HEK293T (cell line): Measurements from ENCODE around the gene FAM81A.
"Not testable (repeated sequence)": the region's sequence is repeated elsewhere in the genome, so short reads cannot be mapped to it uniquely, and the experiment has no call there.

Experiments
- CTCF ChIA-PET: fragments of 350-600 bp; formaldehyde crosslinking; extraction: SDS; loops from one replicate; lab custom pipeline; 2021; ENCODE audit warnings: antibody characterized with exemption, inconsistent platforms; lab: Yijun Ruan, JAX
- POLR2A ChIA-PET: fragments of 350-600 bp; formaldehyde crosslinking; extraction: SDS; loops from one replicate; lab custom pipeline; 2020; ENCODE audit warnings: antibody characterized with exemption, inconsistent platforms; lab: Yijun Ruan, JAX
- DNase-seq: peaks from one replicate; pipeline ENCODE4 v3.0.0; 2012; ENCODE audit warnings: mixed read lengths; ENCODE audit errors: extremely low spot score
- ARNT ChIP-seq: fragments of 450-650 bp; IDR thresholded peaks from 2 replicates; pipeline ENCODE4 v1.6.1; 2017; ENCODE audit warnings: mild to moderate bottlenecking
- BHLHE40 ChIP-seq: fragments of 450-650 bp; IDR thresholded peaks from 2 replicates; pipeline ENCODE4 v1.6.1; 2016; ENCODE audit warnings: mild to moderate bottlenecking, moderate library complexity, borderline replicate concordance
- CTBP1 ChIP-seq: fragments of 450-650 bp; IDR thresholded peaks from 2 replicates; pipeline ENCODE4 v1.6.1; 2016; ENCODE audit warnings: borderline replicate concordance
- ELF4 ChIP-seq: fragments of 450-650 bp; IDR thresholded peaks from 2 replicates; pipeline ENCODE4 v1.6.1; 2017; ENCODE audit warnings: antibody characterized with exemption
- FOXA1 ChIP-seq: fragments of 450-650 bp; IDR thresholded peaks from 2 replicates; pipeline ENCODE4 v1.6.1; 2016; ENCODE audit warnings: mild to moderate bottlenecking
- FOXK2 ChIP-seq: fragments of 450-650 bp; IDR thresholded peaks from 2 replicates; pipeline ENCODE4 v1.6.1; 2016; ENCODE audit warnings: mild to moderate bottlenecking
- FOXM1 ChIP-seq: fragments of 450-650 bp; IDR thresholded peaks from 2 replicates; pipeline ENCODE4 v1.6.1; 2017; ENCODE audit warnings: mild to moderate bottlenecking, borderline replicate concordance
- HDGF ChIP-seq: fragments of 450-650 bp; IDR thresholded peaks from 2 replicates; pipeline ENCODE4 v1.6.1; 2017; ENCODE audit warnings: antibody characterized with exemption, borderline replicate concordance
- L3MBTL2 ChIP-seq: fragments of 450-650 bp; conservative IDR thresholded peaks from 2 replicates; pipeline ENCODE4 v1.6.1; 2016; ENCODE audit warnings: mild to moderate bottlenecking
- LEF1 ChIP-seq: fragments of 450-650 bp; IDR thresholded peaks from 2 replicates; pipeline ENCODE4 v1.6.1; 2017; ENCODE audit warnings: mild to moderate bottlenecking, borderline replicate concordance
- NFRKB ChIP-seq: fragments of 450-650 bp; IDR thresholded peaks from 2 replicates; pipeline ENCODE4 v1.6.1; 2016; ENCODE audit warnings: mild to moderate bottlenecking, moderate library complexity
- SP1 ChIP-seq: fragments of 450-650 bp; IDR thresholded peaks from 2 replicates; pipeline ENCODE4 v1.6.1; 2017
- SUZ12 ChIP-seq: fragments of 450-650 bp; IDR thresholded peaks from 2 replicates; pipeline ENCODE4 v1.6.1; 2016; ENCODE audit warnings: mild to moderate bottlenecking
- TARDBP ChIP-seq: fragments of 450-650 bp; IDR thresholded peaks from 2 replicates; pipeline ENCODE4 v1.6.1; 2016
- ZNF384 ChIP-seq: fragments of 450-650 bp; IDR thresholded peaks from 2 replicates; pipeline ENCODE4 v1.6.1; 2016
- TF ChIP-seq, protein P1 (sequence below): fragments of 450-650 bp; IDR thresholded peaks from 2 replicates; pipeline ENCODE4 v1.6.1; 2016

The FAM81A gene

DNA sequence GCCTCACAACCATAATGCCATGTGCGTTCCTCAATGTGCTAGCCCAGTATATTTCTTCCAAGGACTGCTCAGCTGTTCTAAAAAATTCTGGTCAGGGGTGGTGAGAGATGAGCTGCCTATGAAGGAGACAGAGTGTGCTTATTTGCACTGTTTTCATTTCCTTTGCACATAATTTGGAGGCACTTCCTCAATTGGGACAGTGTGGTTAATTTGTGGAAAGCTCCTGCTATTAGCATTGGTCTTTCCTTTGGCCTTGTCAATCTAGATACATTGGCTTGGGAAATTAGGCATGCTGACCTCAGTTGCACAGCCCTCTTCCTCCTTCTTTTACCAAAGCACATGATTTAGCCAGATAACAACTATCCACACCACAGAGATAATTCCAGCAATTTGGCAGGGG lies 9.4 kb downstream of the FAM81A start:
- POLR2A ChIA-PET: no interaction called here
- no peak for TF ChIP-seq TARDBP
- TF ChIP-seq FOXM1: no peak
- no peak for TF ChIP-seq ZNF384
- no peak for TF ChIP-seq L3MBTL2
- TF ChIP-seq BHLHE40: no peak
- no peak for TF ChIP-seq FOXK2
- TF ChIP-seq SUZ12: no peak
- no peak for TF ChIP-seq NFRKB
- DNase-seq: no peak
- CTCF ChIA-PET: no interaction called here

DNA sequence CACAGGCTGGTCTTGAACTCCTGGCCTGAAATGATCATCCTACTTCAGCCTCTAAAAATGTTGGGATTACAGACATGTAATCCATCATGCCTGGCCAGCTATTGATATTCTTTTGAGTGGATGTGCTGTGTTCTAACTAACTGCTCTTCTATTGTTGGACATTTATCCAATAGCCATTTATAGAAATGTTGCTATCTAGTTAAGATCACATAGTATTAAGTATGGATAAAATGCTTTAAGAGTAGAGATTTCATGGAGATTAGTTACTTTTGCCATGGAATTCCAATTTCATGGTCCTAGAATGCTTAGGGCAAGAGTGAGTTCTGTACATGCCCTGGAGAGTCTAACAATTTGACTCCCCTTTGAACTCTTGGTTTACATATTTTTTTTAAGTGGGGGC lies 10.9 kb downstream of the FAM81A start:
- TF ChIP-seq FOXM1 (no peak), LEF1 (no peak), HDGF (no peak), SUZ12 (no peak), TARDBP (no peak), FOXK2 (no peak), BHLHE40 (no peak), NFRKB (no peak), L3MBTL2 (no peak), CTBP1 (no peak)
- TF ChIP-seq, protein P1, sequence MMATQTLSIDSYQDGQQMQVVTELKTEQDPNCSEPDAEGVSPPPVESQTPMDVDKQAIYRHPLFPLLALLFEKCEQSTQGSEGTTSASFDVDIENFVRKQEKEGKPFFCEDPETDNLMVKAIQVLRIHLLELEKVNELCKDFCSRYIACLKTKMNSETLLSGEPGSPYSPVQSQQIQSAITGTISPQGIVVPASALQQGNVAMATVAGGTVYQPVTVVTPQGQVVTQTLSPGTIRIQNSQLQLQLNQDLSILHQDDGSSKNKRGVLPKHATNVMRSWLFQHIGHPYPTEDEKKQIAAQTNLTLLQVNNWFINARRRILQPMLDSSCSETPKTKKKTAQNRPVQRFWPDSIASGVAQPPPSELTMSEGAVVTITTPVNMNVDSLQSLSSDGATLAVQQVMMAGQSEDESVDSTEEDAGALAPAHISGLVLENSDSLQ: no peak
- CTCF ChIA-PET: no interaction called here
- DNase-seq: no peak
- POLR2A ChIA-PET: no interaction called here

DNA sequence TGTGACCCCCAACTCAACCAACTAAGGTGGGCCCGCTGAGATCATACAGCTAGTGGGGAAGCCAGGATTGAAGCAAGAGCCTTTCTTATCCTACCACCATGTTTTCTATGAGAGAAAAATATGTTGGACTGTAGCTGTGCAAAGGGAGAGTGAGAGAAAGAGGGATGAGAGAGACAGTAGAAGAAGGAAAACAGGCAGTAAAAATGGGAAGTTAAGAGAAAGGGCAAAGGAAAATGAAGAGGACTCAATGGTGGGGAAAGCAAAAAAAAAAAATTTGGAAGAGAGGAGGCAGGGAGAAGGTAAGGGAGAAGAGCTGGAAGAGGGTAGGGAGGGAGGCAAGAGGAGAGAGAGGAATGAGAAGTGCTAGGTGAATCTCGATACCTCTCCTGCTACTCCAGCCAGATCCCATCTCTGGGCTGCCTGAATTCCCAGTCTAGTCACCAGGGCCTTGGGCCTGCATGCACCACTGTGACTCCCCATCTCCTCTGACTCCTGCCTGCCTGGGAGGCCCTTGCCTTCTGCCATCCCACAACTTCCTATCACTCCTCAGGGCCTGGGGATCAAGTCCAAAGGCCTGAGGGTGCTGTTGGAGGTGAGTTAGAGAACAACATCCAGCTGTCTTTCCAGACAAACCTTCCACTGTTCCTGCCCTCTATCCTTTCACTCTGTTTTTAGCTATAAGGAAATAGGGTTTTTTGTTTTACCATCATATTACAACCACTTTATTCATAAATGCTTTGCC lies 15.7 kb downstream of the FAM81A start:
- POLR2A ChIA-PET: no interaction called here
- CTCF ChIA-PET: no interaction called here
- no peak for DNase-seq

DNA sequence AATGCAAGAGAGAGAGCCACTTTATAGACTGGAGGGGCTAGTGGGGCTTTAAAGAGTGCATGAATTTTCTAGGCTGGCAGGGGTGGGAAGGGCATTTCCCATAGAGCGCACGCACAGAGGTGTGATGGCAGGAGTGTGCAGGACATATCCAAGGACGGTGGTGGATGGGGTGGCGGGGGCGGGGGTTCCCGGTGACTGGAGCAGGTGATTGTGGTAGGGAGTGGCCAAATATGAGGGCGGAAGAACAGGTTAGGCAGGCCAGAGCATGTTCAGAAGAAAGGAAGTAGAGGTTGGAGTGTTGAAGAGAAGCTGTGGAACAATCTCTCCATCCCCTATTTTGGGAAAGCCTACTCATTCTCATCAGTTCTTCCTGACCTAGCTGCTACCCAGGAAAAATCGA lies 18.1 kb downstream of the FAM81A start:
- no peak for TF ChIP-seq SUZ12
- no peak for TF ChIP-seq TARDBP
- no peak for TF ChIP-seq FOXM1
- no peak for TF ChIP-seq L3MBTL2
- TF ChIP-seq CTBP1: no peak
- TF ChIP-seq BHLHE40: no peak
- TF ChIP-seq SP1: no peak
- no peak for TF ChIP-seq LEF1
- ChIA-PET CTCF (no interaction called here), POLR2A (no interaction called here)
- no peak for DNase-seq

More for the DNA sequence above, 15.7 kb downstream of the FAM81A start:
- TF ChIP-seq L3MBTL2 (no peak), SP1 (no peak), ELF4 (no peak), FOXM1 (no peak), FOXA1 (no peak), ZNF384 (no peak), FOXK2 (no peak)

DNA sequence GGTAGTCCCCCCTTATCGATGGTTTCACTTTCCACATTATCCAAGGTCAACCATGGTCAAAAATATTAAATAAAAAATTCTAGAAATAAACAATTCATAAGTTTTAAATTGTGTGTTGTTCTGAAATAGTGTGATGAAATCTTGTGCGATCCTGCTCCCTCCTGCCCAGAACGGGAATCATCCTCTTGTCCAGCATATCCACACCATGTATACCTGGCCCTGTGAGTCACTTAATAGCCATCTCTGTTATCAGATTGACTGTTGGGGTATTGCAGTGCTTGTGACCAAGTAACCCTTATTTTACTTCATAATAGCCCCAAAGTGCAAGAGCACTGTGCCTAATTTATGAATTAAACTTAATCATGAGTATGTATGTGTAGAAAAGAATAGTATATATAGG lies 19.1 kb downstream of the FAM81A start:
- no peak for DNase-seq
- CTCF ChIA-PET: no interaction called here
- POLR2A ChIA-PET: no interaction called here
- TF ChIP-seq CTBP1 (no peak), BHLHE40 (no peak), FOXM1 (no peak)

DNA sequence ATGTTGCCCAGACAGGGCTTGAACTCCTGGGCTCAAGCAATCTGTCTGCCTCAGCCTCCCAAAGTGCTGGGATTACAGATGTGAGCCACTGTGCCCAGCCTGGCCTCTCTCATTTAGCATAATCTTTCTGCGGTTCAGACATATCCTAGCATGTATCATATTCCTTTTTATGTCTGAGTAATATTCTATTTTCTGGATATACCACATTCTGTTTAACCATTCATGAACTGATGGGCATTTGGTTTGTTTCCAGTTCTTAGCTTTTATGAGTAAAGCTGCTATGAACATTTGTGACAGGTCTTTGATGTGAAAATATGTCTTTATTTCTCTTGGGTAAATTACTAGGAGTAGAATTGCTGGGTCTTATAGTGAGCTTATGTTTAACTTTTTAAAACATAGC lies 23.5 kb downstream of the FAM81A start:
- DNase-seq: no peak
- POLR2A ChIA-PET: no interaction called here
- CTCF ChIA-PET: interaction anchor here (0.6 kb wide), 1 partner anchor 140 kb away, joined by 3 read pairs; no protein-coding TSS in a partner anchor
- TF ChIP-seq LEF1 (no peak), SP1 (no peak), BHLHE40 (no peak), FOXK2 (no peak), NFRKB (no peak), SUZ12 (no peak)

DNA sequence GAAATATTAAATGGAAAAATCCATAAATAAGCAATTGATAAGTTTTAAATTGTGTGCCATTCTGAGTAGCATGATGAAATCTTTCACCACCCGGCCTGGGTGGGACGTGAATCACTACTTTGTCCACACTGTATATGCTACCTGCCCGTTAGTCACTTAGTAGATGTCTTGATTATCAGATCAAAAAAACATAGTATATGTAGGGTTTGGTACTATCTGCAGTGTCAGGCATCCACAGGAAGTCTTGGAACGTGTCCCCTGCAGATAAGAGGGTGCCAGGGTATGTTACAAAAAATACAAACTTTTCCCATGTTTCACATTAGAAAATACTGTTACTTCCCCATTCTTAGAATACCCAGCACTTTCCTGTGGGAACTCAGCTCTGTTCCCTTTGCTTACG lies 35.2 kb downstream of the FAM81A start:
- no peak for DNase-seq

DNA sequence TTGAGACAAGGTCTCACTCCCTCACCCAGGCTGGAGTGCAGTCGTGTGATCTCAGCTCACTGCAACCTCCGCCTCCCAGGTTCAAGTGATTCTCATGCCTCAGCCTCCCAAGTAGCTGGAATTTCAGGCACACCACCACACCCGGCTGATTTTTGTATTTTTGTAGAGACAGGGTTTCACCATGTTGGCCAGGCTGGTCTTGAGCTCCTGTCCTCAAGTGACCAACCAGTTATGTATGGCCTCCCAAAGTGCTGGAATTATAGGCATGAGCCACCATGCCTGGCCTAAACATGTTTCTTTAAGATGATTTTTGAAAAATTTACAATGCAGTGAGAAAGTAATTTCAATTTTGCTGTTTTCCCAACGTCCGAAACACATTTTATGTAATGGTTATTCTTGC lies 37.2 kb downstream of the FAM81A start:
- CTCF ChIA-PET, POLR2A ChIA-PET, DNase-seq: not testable (repeated sequence)

More for the DNA sequence above, 35.2 kb downstream of the FAM81A start:
- no peak for TF ChIP-seq NFRKB
- no peak for TF ChIP-seq L3MBTL2
- TF ChIP-seq CTBP1: no peak
- no peak for TF ChIP-seq BHLHE40
- no peak for TF ChIP-seq TARDBP
- TF ChIP-seq FOXA1: no peak
- TF ChIP-seq ELF4: no peak
- ChIA-PET POLR2A (no interaction called here), CTCF (no interaction called here)

DNA sequence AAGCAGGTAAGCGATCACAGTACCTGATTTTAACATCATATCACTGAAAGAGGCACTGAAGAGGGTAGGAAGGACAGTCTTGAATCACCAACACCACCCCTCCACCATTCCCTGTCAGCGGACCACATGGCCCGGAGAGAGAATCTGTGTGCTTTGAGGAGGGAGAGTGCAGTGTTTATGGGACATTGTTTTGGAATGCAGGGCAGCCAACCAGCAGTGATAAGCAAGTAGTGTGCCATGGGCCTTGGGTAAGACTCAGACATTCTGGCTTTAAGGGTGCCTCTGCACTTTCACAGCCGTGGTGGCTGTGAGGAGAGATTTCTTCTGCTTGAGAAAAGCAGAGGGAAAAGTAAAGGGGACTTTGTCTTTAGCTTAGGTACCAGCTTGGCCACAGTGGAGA lies 46.4 kb downstream of the FAM81A start:
- TF ChIP-seq ARNT (no peak), ZNF384 (no peak), SUZ12 (no peak), HDGF (no peak), FOXM1 (no peak), ELF4 (no peak), TARDBP (no peak), NFRKB (no peak), SP1 (no peak)
- TF ChIP-seq, protein P1: no peak
- POLR2A ChIA-PET: no interaction called here
- DNase-seq: no peak
- CTCF ChIA-PET: no interaction called here
